Measurements from ENCODE around the gene KIF26B. TPM values are rescaled to one million over a fixed set of nuclear protein-coding genes. Genes with fewer than 3 reads are reported as not detected.
"Not testable (repeated sequence)": the region's sequence is repeated elsewhere in the genome, so short reads cannot be mapped to it uniquely, and the experiment has no call there.

KIF26B gene
- total RNA-seq, 1 donor from 2014 or later: 3.4 TPM

- Mint-ChIP-seq H3K4me3 (ENCODE audit: unreplicated experiment) (no peak overlapping the region), H3K27me3 (ENCODE audit: unreplicated experiment) (peaks cover 1% of the 10 kb centered on the region)
Observed at GRCh38 chr1:245718951-245719350, 564.2 kb downstream of the KIF26B start.

GRCh38 chr1:245721488-245721887, 566.7 kb downstream of the KIF26B start:
- DNase-seq (ENCODE audit: low spot score): no peak
- Mint-ChIP-seq H3K27me3 (ENCODE audit: unreplicated experiment) (peaks cover 1% of the 10 kb centered on the region), H3K36me3 (ENCODE audit: low read depth, unreplicated experiment) (no peaks in the 10 kb centered on the region), H3K27ac (ENCODE audit: unreplicated experiment) (no peak overlapping the region), H3K4me3 (ENCODE audit: unreplicated experiment) (no peak overlapping the region), H3K9me3 (ENCODE audit: unreplicated experiment) (no peaks in the 10 kb centered on the region), H3K4me1 (ENCODE audit: unreplicated experiment) (peaks cover 2% of the 10 kb centered on the region)
- no peak for TF ChIP-seq CTCF (IDR thresholded peaks at IDR 0.05; ENCODE audit: unreplicated experiment)

More at GRCh38 chr1:245718951-245719350, 564.2 kb downstream of the KIF26B start:
- H3K4me1 Mint-ChIP-seq (ENCODE audit: unreplicated experiment): peaks cover 2% of the 10 kb centered on the region
- no peaks in the 10 kb centered on the region for H3K36me3 Mint-ChIP-seq (ENCODE audit: low read depth, unreplicated experiment)
- H3K27ac Mint-ChIP-seq (ENCODE audit: unreplicated experiment): no peak overlapping the region
- TF ChIP-seq CTCF (IDR thresholded peaks at IDR 0.05; ENCODE audit: unreplicated experiment): no peak
- no peaks in the 10 kb centered on the region for H3K9me3 Mint-ChIP-seq (ENCODE audit: unreplicated experiment)
- no peak for DNase-seq (ENCODE audit: low spot score)

- H3K4me3 Mint-ChIP-seq (ENCODE audit: unreplicated experiment); H3K9me3 Mint-ChIP-seq (ENCODE audit: unreplicated experiment); DNase-seq (ENCODE audit: low spot score); H3K4me1 Mint-ChIP-seq (ENCODE audit: unreplicated experiment); H3K27ac Mint-ChIP-seq (ENCODE audit: unreplicated experiment); H3K27me3 Mint-ChIP-seq (ENCODE audit: unreplicated experiment); H3K36me3 Mint-ChIP-seq (ENCODE audit: low read depth, unreplicated experiment): not testable (repeated sequence)
Observed at GRCh38 chr1:245728035-245728434, 573.2 kb downstream of the KIF26B start.

- Mint-ChIP-seq H3K9me3 (ENCODE audit: unreplicated experiment) (no peaks in the 10 kb centered on the region), H3K27me3 (ENCODE audit: unreplicated experiment) (peaks cover 1% of the 10 kb centered on the region), H3K27ac (ENCODE audit: unreplicated experiment) (no peak overlapping the region), H3K4me1 (ENCODE audit: unreplicated experiment) (no peaks in the 10 kb centered on the region), H3K36me3 (ENCODE audit: low read depth, unreplicated experiment) (no peaks in the 10 kb centered on the region), H3K4me3 (ENCODE audit: unreplicated experiment) (no peak overlapping the region)
- DNase-seq (ENCODE audit: low spot score): no peak
- no peak for TF ChIP-seq CTCF (IDR thresholded peaks at IDR 0.05; ENCODE audit: unreplicated experiment)
Observed at GRCh38 chr1:245730801-245731200, 576.0 kb downstream of the KIF26B start.

GRCh38 chr1:245740336-245740735, 585.6 kb downstream of the KIF26B start:
- H3K36me3 Mint-ChIP-seq (ENCODE audit: low read depth, unreplicated experiment); DNase-seq (ENCODE audit: low spot score); H3K27me3 Mint-ChIP-seq (ENCODE audit: unreplicated experiment): not testable (repeated sequence)

GRCh38 chr1:245742896-245743295, 588.1 kb downstream of the KIF26B start:
- Mint-ChIP-seq H3K27ac (ENCODE audit: unreplicated experiment) (no peak overlapping the region), H3K36me3 (ENCODE audit: low read depth, unreplicated experiment) (no peaks in the 10 kb centered on the region), H3K27me3 (ENCODE audit: unreplicated experiment) (no peaks in the 10 kb centered on the region), H3K4me1 (ENCODE audit: unreplicated experiment) (no peaks in the 10 kb centered on the region), H3K9me3 (ENCODE audit: unreplicated experiment) (no peaks in the 10 kb centered on the region), H3K4me3 (ENCODE audit: unreplicated experiment) (no peak overlapping the region)
- no peak for DNase-seq (ENCODE audit: low spot score)
- TF ChIP-seq CTCF (IDR thresholded peaks at IDR 0.05; ENCODE audit: unreplicated experiment): no peak

More at GRCh38 chr1:245740336-245740735, 585.6 kb downstream of the KIF26B start:
- not testable (repeated sequence) for H3K9me3 Mint-ChIP-seq (ENCODE audit: unreplicated experiment); H3K4me1 Mint-ChIP-seq (ENCODE audit: unreplicated experiment); H3K4me3 Mint-ChIP-seq (ENCODE audit: unreplicated experiment); H3K27ac Mint-ChIP-seq (ENCODE audit: unreplicated experiment)
